ENCODE data around the gene HLA-DPB1. TPM values are rescaled to one million over a fixed set of nuclear protein-coding genes. Genes with fewer than 3 reads are reported as not detected.

HLA-DPB1 gene
- total RNA-seq, 2 experiments from 2014 or later, result 29.0 to 31.7 TPM

- H3K4me1 Mint-ChIP-seq (ENCODE audit: low read depth), result peaks cover 41% of the 10 kb centered on the region
- POLR2A ChIA-PET, result no interaction called here
- no peak overlapping the region for H3K27ac Mint-ChIP-seq
- TF ChIP-seq CTCF (IDR thresholded peaks at IDR 0.05), result no peak
- CTCF ChIA-PET, result no interaction called here
- H3K27me3 ChIP-seq (ENCODE audit: control insufficient read depth in 1 of 2, insufficient read depth in 2 of 2, low read length in 2 of 2), result no peaks in the 10 kb centered on the region
- peaks cover 6% of the 10 kb centered on the region for H3K36me3 Mint-ChIP-seq (ENCODE audit: low read depth)
- H3K4me3 Mint-ChIP-seq, result no peak overlapping the region
- H3K27ac ChIP-seq (ENCODE audit: low read depth in 1 of 2, low read length in 2 of 2), result no peak overlapping the region
- intact Hi-C loops (cut with DNase I, micrococcal nuclease), result no loop called here
- ATAC-seq (ENCODE audit: poor library complexity) (no peak), DNase-seq (no peak)
- no peaks in the 10 kb centered on the region for H3K36me3 ChIP-seq (ENCODE audit: insufficient read depth, low read length)
- peaks cover 35% of the 10 kb centered on the region for H3K4me1 ChIP-seq (ENCODE audit: insufficient read depth, low read length)
- peaks cover 12% of the 10 kb centered on the region for H3K27me3 Mint-ChIP-seq
- H3K9me3 ChIP-seq (ENCODE audit: control insufficient read depth in 1 of 2, insufficient read depth in 1 of 2, low read length in 2 of 2), result no peaks in the 10 kb centered on the region
- no peak overlapping the region for H3K4me3 ChIP-seq (ENCODE audit: low read length)
- H3K9me3 Mint-ChIP-seq, result no peaks in the 10 kb centered on the region
Measured at GRCh38 chr6:33078442-33078841, 2.7 kb downstream of the HLA-DPB1 start.

- Mint-ChIP-seq H3K9me3 (no peaks in the 10 kb centered on the region), H3K27ac (no peak overlapping the region), H3K27me3 (peaks cover 12% of the 10 kb centered on the region), H3K36me3 (ENCODE audit: low read depth) (peaks cover 6% of the 10 kb centered on the region), H3K4me1 (ENCODE audit: low read depth) (peaks cover 37% of the 10 kb centered on the region), H3K4me3 (no peak overlapping the region)
- Histone ChIP-seq H3K36me3 (ENCODE audit: insufficient read depth, low read length) (no peaks in the 10 kb centered on the region), H3K27me3 (ENCODE audit: control insufficient read depth in 1 of 2, insufficient read depth in 2 of 2, low read length in 2 of 2) (no peaks in the 10 kb centered on the region), H3K9me3 (ENCODE audit: control insufficient read depth in 1 of 2, insufficient read depth in 1 of 2, low read length in 2 of 2) (no peaks in the 10 kb centered on the region), H3K27ac (ENCODE audit: low read depth in 1 of 2, low read length in 2 of 2) (no peak overlapping the region), H3K4me1 (ENCODE audit: insufficient read depth, low read length) (peaks cover 31% of the 10 kb centered on the region), H3K4me3 (ENCODE audit: low read length) (no peak overlapping the region)
- TF ChIP-seq CTCF (IDR thresholded peaks at IDR 0.05), result no peak
- DNase-seq (no peak), ATAC-seq (ENCODE audit: poor library complexity) (no peak)
- ChIA-PET CTCF (no interaction called here), POLR2A (no interaction called here)
- intact Hi-C loops (cut with DNase I, micrococcal nuclease), result no loop called here
Measured at GRCh38 chr6:33078919-33079521, 3.2 kb downstream of the HLA-DPB1 start.

GRCh38 chr6:33079580-33079979 lies 3.8 kb downstream of the HLA-DPB1 start:
- H3K36me3 ChIP-seq (ENCODE audit: insufficient read depth, low read length), result no peaks in the 10 kb centered on the region
- H3K27me3 ChIP-seq (ENCODE audit: control insufficient read depth in 1 of 2, insufficient read depth in 2 of 2, low read length in 2 of 2), result no peaks in the 10 kb centered on the region
- Mint-ChIP-seq H3K4me3 (no peak overlapping the region), H3K27me3 (peaks cover 12% of the 10 kb centered on the region), H3K27ac (no peak overlapping the region), H3K36me3 (ENCODE audit: low read depth) (peaks cover 7% of the 10 kb centered on the region), H3K9me3 (no peaks in the 10 kb centered on the region), H3K4me1 (ENCODE audit: low read depth) (peaks cover 37% of the 10 kb centered on the region)
- no peak for TF ChIP-seq CTCF (IDR thresholded peaks at IDR 0.05)
- CTCF ChIA-PET, result no interaction called here
- H3K9me3 ChIP-seq (ENCODE audit: control insufficient read depth in 1 of 2, insufficient read depth in 1 of 2, low read length in 2 of 2), result no peaks in the 10 kb centered on the region
- ATAC-seq (ENCODE audit: poor library complexity) (no peak), DNase-seq (no peak)
- H3K4me3 ChIP-seq (ENCODE audit: low read length), result no peak overlapping the region
- intact Hi-C loops (cut with DNase I, micrococcal nuclease), result no loop called here
- peaks cover 31% of the 10 kb centered on the region for H3K4me1 ChIP-seq (ENCODE audit: insufficient read depth, low read length)
- H3K27ac ChIP-seq (ENCODE audit: low read depth in 1 of 2, low read length in 2 of 2), result no peak overlapping the region
- POLR2A ChIA-PET, result interaction anchor here (1.3 kb wide), 1 partner anchor 108 kb away, joined by 4 read pairs; no protein-coding TSS in a partner anchor

Measured in CD4-positive, alpha-beta T cell (primary cell).